ENCODE data around the gene CEBPE.

CEBPE gene

DNA sequence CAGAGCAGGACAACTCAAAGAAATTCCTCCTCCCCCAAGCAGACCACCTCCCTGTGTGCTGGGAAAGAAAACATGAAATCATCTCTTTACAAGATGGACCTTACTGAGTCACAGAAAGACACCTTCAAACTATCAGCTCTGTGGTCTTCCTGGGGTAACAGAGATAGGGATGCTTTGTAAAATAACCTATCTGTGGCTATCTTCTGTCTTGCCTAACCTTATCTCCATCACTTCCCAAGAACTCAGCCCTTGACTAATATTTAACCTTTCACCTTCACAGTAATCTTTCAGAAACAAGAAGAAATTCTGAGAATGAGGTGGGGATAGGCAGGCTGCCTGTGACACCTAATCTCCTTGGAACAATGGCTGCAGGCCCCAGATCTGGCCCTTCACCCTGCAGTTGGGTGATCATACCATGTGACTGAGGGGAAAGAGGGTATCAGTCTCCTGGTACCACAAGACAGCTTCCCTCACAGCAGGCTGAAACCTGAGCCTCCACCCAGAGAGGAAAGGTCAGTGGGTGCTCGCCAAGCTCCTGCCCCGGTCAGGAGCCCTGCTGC lies 27.4 kb upstream of the CEBPE start:
- H3K4me1 ChIP-seq (ENCODE audit: control extremely low read depth in 1 of 4, control insufficient read depth in 4 of 4, insufficient read depth in 4 of 4, low read length in 3 of 4): no peaks in the 10 kb centered on the region
- no peak for DNase-seq
- H3K27ac ChIP-seq (ENCODE audit: insufficient read depth in 1 of 2, low read depth in 1 of 2, low read length in 2 of 2, poor library complexity in 1 of 2, severe bottlenecking in 2 of 2): no peak overlapping the region
- POLR2A ChIA-PET: no interaction called here
- no peak overlapping the region for H3K4me3 ChIP-seq (ENCODE audit: control insufficient read depth in 1 of 7, extremely low read depth in 1 of 7, insufficient read depth in 4 of 7, low read depth in 2 of 7, low read length in 6 of 7)
- no peaks in the 10 kb centered on the region for H3K27me3 ChIP-seq (replicated peaks in 2 of 5; ENCODE audit: control insufficient read depth in 4 of 5, insufficient read depth in 5 of 5, low read length in 4 of 5)
- no peaks in the 10 kb centered on the region for H3K9me3 ChIP-seq (ENCODE audit: control extremely low read depth in 1 of 5, control insufficient read depth in 4 of 5, insufficient read depth in 2 of 5, low read depth in 1 of 5, low read length in 4 of 5)
- WGBS (ENCODE audit: insufficient coverage): 95% methylated on average over 2 of the region's 2 CpGs
- peaks cover 0 to 2% (median 0%) of the 10 kb centered on the region in 4 experiments for H3K36me3 ChIP-seq (ENCODE audit: control insufficient read depth in 4 of 4, insufficient read depth in 4 of 4, low read length in 3 of 4)
- CTCF ChIA-PET: interaction anchor here (1.2 to 1.6 kb wide), 3 partner anchors 16 to 41 kb away, joined by 3 to 4 read pairs (median 3); no protein-coding TSS in a partner anchor

DNA sequence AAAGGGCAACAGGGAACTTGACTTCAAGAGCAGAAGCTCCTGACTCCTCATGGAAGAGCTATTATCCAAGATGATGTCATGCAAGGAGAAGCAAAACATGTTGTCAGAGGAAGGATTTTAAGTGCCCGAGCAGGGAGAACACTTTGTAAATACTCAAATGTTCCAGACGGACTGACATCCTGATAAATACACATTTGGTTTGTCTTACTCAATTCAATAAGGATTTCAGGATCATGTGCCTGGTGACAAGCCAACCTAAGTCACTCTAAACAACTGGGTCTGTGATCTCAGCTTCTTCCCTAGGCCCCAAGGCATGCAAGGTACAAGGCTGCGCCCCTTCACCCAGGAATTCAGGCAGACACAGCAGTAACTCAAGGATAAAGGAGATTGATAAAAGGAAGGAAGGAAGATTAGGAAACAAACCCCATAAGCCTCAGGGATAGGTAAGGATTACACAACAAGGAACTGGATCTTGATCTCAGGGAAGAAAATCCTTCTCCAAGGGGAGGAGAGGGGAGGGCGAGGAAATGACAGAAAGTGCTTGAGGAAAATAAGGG lies 26.8 kb upstream of the CEBPE start:
- Histone ChIP-seq H3K4me1 (ENCODE audit: control extremely low read depth in 1 of 4, control insufficient read depth in 4 of 4, insufficient read depth in 4 of 4, low read length in 3 of 4) (no peaks in the 10 kb centered on the region), H3K27me3 (replicated peaks in 2 of 5; ENCODE audit: control insufficient read depth in 4 of 5, insufficient read depth in 5 of 5, low read length in 4 of 5) (no peaks in the 10 kb centered on the region), H3K4me3 (ENCODE audit: control insufficient read depth in 1 of 7, extremely low read depth in 1 of 7, insufficient read depth in 4 of 7, low read depth in 2 of 7, low read length in 6 of 7) (no peak overlapping the region), H3K27ac (ENCODE audit: insufficient read depth in 1 of 2, low read depth in 1 of 2, low read length in 2 of 2, poor library complexity in 1 of 2, severe bottlenecking in 2 of 2) (no peak overlapping the region), H3K36me3 (ENCODE audit: control insufficient read depth in 4 of 4, insufficient read depth in 4 of 4, low read length in 3 of 4) (peaks cover 0 to 2% (median 0%) of the 10 kb centered on the region in 4 experiments), H3K9me3 (ENCODE audit: control extremely low read depth in 1 of 5, control insufficient read depth in 4 of 5, insufficient read depth in 2 of 5, low read depth in 1 of 5, low read length in 4 of 5) (no peaks in the 10 kb centered on the region)
- ChIA-PET POLR2A (interaction anchor here (0.6 kb wide), 1 partner anchor 265 kb away, joined by 3 read pairs; no protein-coding TSS in a partner anchor), CTCF (interaction anchor here (1.2 to 1.6 kb wide), 2 partner anchors 16 to 24 kb away, joined by 3 to 4 read pairs; no protein-coding TSS in a partner anchor)
- no peak for DNase-seq
- WGBS (ENCODE audit: insufficient coverage): 92% methylated on average over 2 of the region's 4 CpGs

DNA sequence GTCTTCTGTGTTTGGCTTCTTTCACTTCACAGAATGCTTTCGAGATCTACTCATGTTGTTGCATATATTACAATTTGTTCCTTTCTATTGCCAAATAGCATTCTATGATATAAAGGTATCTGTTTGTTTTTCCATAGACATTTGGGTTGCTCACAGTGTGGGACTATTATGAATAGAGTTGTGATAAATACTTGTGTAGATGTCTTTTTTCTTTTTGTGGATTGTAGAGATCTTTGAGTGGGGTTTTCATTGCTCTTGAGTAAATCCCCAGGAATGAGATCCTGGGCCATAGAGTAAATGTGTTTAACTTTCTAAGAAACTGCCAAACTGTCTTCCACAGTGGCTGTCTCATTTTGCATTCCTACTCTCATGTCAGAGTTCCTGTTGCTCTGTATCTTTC lies 24.9 kb upstream of the CEBPE start:
- DNase-seq: no peak
- H3K27ac ChIP-seq (ENCODE audit: insufficient read depth in 1 of 2, low read depth in 1 of 2, low read length in 2 of 2, poor library complexity in 1 of 2, severe bottlenecking in 2 of 2): no peak overlapping the region
- H3K36me3 ChIP-seq (ENCODE audit: control insufficient read depth in 4 of 4, insufficient read depth in 4 of 4, low read length in 3 of 4): peaks cover 0 to 2% (median under 1%) of the 10 kb centered on the region in 4 experiments
- no peaks in the 10 kb centered on the region for H3K4me1 ChIP-seq (ENCODE audit: control extremely low read depth in 1 of 4, control insufficient read depth in 4 of 4, insufficient read depth in 4 of 4, low read length in 3 of 4)
- H3K27me3 ChIP-seq (replicated peaks in 2 of 5; ENCODE audit: control insufficient read depth in 4 of 5, insufficient read depth in 5 of 5, low read length in 4 of 5): no peaks in the 10 kb centered on the region
- H3K4me3 ChIP-seq (ENCODE audit: control insufficient read depth in 1 of 7, extremely low read depth in 1 of 7, insufficient read depth in 4 of 7, low read depth in 2 of 7, low read length in 6 of 7): no peak overlapping the region
- ChIA-PET CTCF (interaction anchor here (1.2 to 2.1 kb wide), 3 partner anchors 19 to 41 kb away, joined by 3 to 5 read pairs (median 4); no protein-coding TSS in a partner anchor), POLR2A (no interaction called here)
- WGBS (ENCODE audit: insufficient coverage): no CpG with 5 or more reads among the region's 1 CpG
- H3K9me3 ChIP-seq (ENCODE audit: control extremely low read depth in 1 of 5, control insufficient read depth in 4 of 5, insufficient read depth in 2 of 5, low read depth in 1 of 5, low read length in 4 of 5): no peaks in the 10 kb centered on the region

DNA sequence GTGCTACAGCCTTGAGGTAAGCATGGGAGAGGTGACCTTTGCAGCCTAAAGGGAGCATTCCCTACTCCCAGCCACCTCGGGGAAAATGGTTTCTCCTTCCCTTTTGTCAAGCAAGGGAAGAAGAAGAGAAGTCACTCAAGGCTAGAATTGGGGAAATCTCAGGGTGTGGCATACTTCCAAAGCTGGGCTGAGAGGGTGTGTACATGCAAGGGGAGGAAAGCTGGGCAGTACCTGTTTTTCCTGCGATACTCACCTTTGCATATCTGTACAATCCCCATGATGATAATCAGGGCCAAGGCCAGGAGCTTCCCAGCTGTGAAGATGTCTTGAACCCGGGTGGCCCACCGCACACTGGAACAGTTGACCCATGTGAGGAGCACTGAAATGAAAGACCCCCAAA lies 23.8 kb upstream of the CEBPE start:
- 96% methylated on average over 4 of the region's 4 CpGs for WGBS (ENCODE audit: insufficient coverage)
- ChIA-PET CTCF (interaction anchor here (1.2 to 2.1 kb wide), 4 partner anchors 14 to 42 kb away, joined by 3 to 5 read pairs (median 4); no protein-coding TSS in a partner anchor), POLR2A (no interaction called here)
- Histone ChIP-seq H3K27me3 (replicated peaks in 2 of 5; ENCODE audit: control insufficient read depth in 4 of 5, insufficient read depth in 5 of 5, low read length in 4 of 5) (no peaks in the 10 kb centered on the region), H3K9me3 (ENCODE audit: control extremely low read depth in 1 of 5, control insufficient read depth in 4 of 5, insufficient read depth in 2 of 5, low read depth in 1 of 5, low read length in 4 of 5) (no peaks in the 10 kb centered on the region), H3K27ac (ENCODE audit: insufficient read depth in 1 of 2, low read depth in 1 of 2, low read length in 2 of 2, poor library complexity in 1 of 2, severe bottlenecking in 2 of 2) (no peak overlapping the region), H3K4me1 (ENCODE audit: control extremely low read depth in 1 of 4, control insufficient read depth in 4 of 4, insufficient read depth in 4 of 4, low read length in 3 of 4) (no peaks in the 10 kb centered on the region), H3K36me3 (ENCODE audit: control insufficient read depth in 4 of 4, insufficient read depth in 4 of 4, low read length in 3 of 4) (peaks cover 0 to 2% (median 0%) of the 10 kb centered on the region in 4 experiments), H3K4me3 (ENCODE audit: control insufficient read depth in 1 of 7, extremely low read depth in 1 of 7, insufficient read depth in 4 of 7, low read depth in 2 of 7, low read length in 6 of 7) (no peak overlapping the region)
- no peak for DNase-seq

DNA sequence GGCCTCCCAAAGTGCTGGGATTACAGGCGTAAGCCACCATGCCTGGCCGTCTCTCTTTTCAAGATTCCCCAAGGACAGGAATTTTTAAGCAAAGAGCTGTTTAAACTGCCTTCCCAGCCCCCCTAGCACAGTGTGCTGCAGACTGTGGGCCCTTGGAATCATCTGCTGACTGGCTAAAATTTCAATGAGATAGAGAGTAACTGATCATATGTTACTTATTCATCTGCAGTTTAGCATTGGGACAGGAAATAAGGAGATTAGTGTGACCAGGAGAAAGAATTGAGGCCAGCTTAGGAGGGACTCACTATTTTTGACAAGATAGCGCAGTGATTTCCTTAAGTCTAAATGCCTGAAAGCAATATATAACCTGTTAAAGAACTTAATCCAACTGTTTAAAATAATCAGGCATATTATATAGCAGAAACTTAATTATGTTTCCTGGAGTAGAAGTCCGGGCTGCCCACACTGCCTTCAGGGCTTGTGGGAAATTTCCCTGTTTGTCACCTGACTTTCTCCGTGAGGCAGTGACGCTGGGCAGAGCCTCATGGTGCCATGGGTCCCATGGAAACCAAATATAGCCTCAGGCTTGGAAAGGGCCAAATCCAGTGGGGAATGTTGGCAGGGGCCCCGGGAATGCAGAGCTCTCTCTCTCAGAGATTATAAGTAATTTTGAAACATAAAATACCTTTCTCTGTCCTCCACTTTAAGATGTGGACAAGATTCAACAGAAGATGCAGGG lies 22.8 kb upstream of the CEBPE start:
- no peaks in the 10 kb centered on the region for H3K4me1 ChIP-seq (ENCODE audit: control extremely low read depth in 1 of 4, control insufficient read depth in 4 of 4, insufficient read depth in 4 of 4, low read length in 3 of 4)
- peaks cover 0 to 2% (median 0%) of the 10 kb centered on the region in 4 experiments for H3K36me3 ChIP-seq (ENCODE audit: control insufficient read depth in 4 of 4, insufficient read depth in 4 of 4, low read length in 3 of 4)
- H3K9me3 ChIP-seq (ENCODE audit: control extremely low read depth in 1 of 5, control insufficient read depth in 4 of 5, insufficient read depth in 2 of 5, low read depth in 1 of 5, low read length in 4 of 5): no peaks in the 10 kb centered on the region
- no peak overlapping the region for H3K27ac ChIP-seq (ENCODE audit: insufficient read depth in 1 of 2, low read depth in 1 of 2, low read length in 2 of 2, poor library complexity in 1 of 2, severe bottlenecking in 2 of 2)
- ChIA-PET CTCF (interaction anchor here (0.6 to 2.1 kb wide), 6 partner anchors 13 to 40 kb away, joined by 3 to 5 read pairs (median 4); no protein-coding TSS in a partner anchor), POLR2A (no interaction called here)
- WGBS (ENCODE audit: insufficient coverage): 100% methylated on average over 6 of the region's 7 CpGs
- DNase-seq: no peak
- no peaks in the 10 kb centered on the region for H3K27me3 ChIP-seq (replicated peaks in 2 of 5; ENCODE audit: control insufficient read depth in 4 of 5, insufficient read depth in 5 of 5, low read length in 4 of 5)
- H3K4me3 ChIP-seq (ENCODE audit: control insufficient read depth in 1 of 7, extremely low read depth in 1 of 7, insufficient read depth in 4 of 7, low read depth in 2 of 7, low read length in 6 of 7): no peak overlapping the region

DNA sequence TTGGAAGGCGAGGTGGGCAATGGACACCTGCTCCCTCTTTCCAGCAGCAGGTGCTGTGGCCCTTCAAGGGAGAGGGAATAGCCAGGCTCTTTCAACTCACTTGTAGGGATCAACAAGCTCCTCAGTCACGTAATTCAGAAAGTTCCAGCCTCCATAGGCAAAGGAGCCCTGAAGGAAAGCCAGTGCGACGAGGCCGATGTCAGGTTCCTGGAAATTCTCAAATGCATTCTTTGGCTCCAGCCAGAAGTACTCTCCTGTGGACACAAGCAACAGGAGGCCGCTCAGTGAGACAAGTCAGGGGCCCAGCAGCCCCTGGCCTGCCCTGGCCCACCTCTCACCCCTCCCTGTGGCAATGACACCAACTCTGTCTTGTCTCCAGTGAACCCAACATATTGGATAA lies 21.3 kb upstream of the CEBPE start:
- peaks cover 0 to 2% (median 0%) of the 10 kb centered on the region in 4 experiments for H3K36me3 ChIP-seq (ENCODE audit: control insufficient read depth in 4 of 4, insufficient read depth in 4 of 4, low read length in 3 of 4)
- POLR2A ChIA-PET: no interaction called here
- no peaks in the 10 kb centered on the region for H3K9me3 ChIP-seq (ENCODE audit: control extremely low read depth in 1 of 5, control insufficient read depth in 4 of 5, insufficient read depth in 2 of 5, low read depth in 1 of 5, low read length in 4 of 5)
- no peak overlapping the region for H3K27ac ChIP-seq (ENCODE audit: insufficient read depth in 1 of 2, low read depth in 1 of 2, low read length in 2 of 2, poor library complexity in 1 of 2, severe bottlenecking in 2 of 2)
- WGBS (ENCODE audit: insufficient coverage): 97% methylated on average over 6 of the region's 6 CpGs
- DNase-seq: no peak
- H3K27me3 ChIP-seq (replicated peaks in 2 of 5; ENCODE audit: control insufficient read depth in 4 of 5, insufficient read depth in 5 of 5, low read length in 4 of 5): no peaks in the 10 kb centered on the region
- CTCF ChIA-PET: no interaction called here
- no peaks in the 10 kb centered on the region for H3K4me1 ChIP-seq (ENCODE audit: control extremely low read depth in 1 of 4, control insufficient read depth in 4 of 4, insufficient read depth in 4 of 4, low read length in 3 of 4)
- H3K4me3 ChIP-seq (ENCODE audit: control insufficient read depth in 1 of 7, extremely low read depth in 1 of 7, insufficient read depth in 4 of 7, low read depth in 2 of 7, low read length in 6 of 7): no peak overlapping the region

DNA sequence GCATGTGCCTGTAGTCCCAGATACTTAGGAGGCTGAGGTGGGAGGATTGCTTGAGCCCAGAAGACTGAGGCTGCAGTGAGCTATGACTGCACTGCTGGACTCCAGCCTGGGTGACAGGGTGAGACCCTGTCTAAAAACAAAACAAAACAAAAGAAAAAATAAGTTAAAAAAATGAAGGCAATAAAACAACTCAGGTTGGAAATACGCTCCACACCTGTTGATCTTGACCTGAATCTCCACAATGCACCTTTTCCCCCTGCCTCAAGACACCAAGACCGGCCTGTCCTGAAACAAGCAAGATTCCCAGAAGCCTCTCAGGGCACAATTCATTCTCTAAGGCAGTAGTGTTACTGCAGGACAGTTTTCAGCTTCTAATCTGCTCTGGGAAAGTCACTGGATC lies 20.8 kb upstream of the CEBPE start:
- no peaks in the 10 kb centered on the region for H3K27me3 ChIP-seq (replicated peaks in 2 of 5; ENCODE audit: control insufficient read depth in 4 of 5, insufficient read depth in 5 of 5, low read length in 4 of 5)
- no peak overlapping the region for H3K27ac ChIP-seq (ENCODE audit: insufficient read depth in 1 of 2, low read depth in 1 of 2, low read length in 2 of 2, poor library complexity in 1 of 2, severe bottlenecking in 2 of 2)
- no peaks in the 10 kb centered on the region for H3K9me3 ChIP-seq (ENCODE audit: control extremely low read depth in 1 of 5, control insufficient read depth in 4 of 5, insufficient read depth in 2 of 5, low read depth in 1 of 5, low read length in 4 of 5)
- peaks cover 0 to 2% (median 0%) of the 10 kb centered on the region in 4 experiments for H3K36me3 ChIP-seq (ENCODE audit: control insufficient read depth in 4 of 4, insufficient read depth in 4 of 4, low read length in 3 of 4)
- DNase-seq: no peak
- WGBS (ENCODE audit: insufficient coverage): 93% methylated on average over 2 of the region's 2 CpGs
- CTCF ChIA-PET: no interaction called here
- no peak overlapping the region for H3K4me3 ChIP-seq (ENCODE audit: control insufficient read depth in 1 of 7, extremely low read depth in 1 of 7, insufficient read depth in 4 of 7, low read depth in 2 of 7, low read length in 6 of 7)
- POLR2A ChIA-PET: no interaction called here
- H3K4me1 ChIP-seq (ENCODE audit: control extremely low read depth in 1 of 4, control insufficient read depth in 4 of 4, insufficient read depth in 4 of 4, low read length in 3 of 4): no peaks in the 10 kb centered on the region
